IPS DF 4.7 (cell line): ENCODE results near the gene MXRA8.

Source experiments
- DNase-seq: peaks from one replicate; pipeline ENCODE4 v3.0.0-alpha.2; 2013; ENCODE audit warnings: low spot score; ENCODE audit errors: extremely low read depth

Gene MXRA8

DNA sequence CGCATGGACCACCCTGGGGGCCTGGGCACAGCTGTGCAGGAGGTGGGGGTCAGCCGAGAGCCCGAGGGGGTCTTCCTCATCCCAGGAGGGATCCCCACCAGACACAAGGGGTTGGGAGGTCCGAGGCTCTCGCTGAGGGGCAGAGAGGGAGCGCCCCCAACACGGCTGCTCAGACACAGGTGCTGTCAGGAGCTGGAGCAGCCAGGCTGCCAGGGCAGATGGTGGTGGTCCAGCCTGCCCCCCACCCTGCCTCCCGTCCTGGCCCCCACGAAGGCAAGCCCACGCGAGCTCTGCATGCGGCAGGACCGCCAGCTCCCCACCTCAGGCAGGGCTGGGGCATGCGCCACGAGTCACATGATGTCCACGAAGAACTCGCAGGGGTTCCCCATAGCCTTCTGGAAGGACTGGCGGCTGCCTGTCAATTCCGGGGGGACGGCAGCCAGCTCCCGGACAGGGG lies 22.5 kb downstream of the MXRA8 start:
- DNase-seq = no peak

DNA sequence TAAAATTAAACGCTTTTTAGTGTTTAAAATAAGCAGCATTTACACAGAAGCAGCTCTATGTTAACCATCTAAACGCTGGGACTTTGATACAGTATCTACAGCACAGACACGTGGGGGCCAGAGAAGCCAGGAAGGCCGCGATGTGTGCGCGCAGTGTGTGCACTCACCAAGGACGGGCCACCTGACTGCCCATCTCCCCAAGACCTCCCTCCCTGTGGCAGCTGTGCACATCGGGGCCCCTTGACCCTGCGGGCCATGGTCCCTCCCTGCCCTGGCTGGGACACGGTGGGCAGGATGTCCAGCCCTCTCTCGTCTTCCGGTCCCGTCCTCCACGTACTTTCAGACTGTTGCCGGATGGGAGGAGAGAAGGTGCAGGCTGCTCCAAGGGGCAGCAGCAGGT lies 23.1 kb downstream of the MXRA8 start:
- DNase-seq = no peak

DNA sequence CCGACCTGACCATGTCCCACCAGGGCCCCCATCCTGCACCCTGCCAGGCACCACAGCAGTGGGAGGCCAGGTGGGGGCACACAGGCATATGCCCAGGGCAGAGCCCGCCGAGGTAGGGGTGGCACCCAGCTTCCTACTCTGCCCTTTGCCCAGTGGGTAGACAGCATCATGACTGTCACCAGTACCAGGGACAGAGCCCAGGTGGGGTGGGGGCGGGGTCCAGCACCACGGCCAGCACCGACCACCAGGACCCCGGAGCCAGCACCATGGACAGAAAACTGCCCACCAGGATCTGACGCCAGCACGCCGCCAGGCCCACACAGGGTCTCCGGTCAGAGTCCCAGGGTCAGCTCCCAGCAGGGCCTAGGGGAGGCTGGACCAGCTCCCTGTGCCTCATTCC lies 23.5 kb downstream of the MXRA8 start:
- DNase-seq = no peak

DNA sequence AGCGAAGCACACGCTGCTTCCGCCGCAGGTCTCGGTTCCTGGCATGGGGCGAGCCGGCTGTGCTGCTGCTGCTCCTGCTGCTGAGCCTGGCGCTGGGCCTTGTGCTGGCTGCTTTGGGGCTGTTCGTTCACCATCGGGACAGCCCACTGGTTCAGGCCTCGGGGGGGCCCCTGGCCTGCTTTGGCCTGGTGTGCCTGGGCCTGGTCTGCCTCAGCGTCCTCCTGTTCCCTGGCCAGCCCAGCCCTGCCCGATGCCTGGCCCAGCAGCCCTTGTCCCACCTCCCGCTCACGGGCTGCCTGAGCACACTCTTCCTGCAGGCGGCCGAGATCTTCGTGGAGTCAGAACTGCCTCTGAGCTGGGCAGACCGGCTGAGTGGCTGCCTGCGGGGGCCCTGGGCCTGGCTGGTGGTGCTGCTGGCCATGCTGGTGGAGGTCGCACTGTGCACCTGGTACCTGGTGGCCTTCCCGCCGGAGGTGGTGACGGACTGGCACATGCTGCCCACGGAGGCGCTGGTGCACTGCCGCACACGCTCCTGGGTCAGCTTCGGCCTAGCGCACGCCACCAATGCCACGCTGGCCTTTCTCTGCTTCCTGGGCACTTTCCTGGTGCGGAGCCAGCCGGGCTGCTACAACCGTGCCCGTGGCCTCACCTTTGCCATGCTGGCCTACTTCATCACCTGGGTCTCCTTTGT lies 24.7 kb downstream of the MXRA8 start:
- DNase-seq = no peak

DNA sequence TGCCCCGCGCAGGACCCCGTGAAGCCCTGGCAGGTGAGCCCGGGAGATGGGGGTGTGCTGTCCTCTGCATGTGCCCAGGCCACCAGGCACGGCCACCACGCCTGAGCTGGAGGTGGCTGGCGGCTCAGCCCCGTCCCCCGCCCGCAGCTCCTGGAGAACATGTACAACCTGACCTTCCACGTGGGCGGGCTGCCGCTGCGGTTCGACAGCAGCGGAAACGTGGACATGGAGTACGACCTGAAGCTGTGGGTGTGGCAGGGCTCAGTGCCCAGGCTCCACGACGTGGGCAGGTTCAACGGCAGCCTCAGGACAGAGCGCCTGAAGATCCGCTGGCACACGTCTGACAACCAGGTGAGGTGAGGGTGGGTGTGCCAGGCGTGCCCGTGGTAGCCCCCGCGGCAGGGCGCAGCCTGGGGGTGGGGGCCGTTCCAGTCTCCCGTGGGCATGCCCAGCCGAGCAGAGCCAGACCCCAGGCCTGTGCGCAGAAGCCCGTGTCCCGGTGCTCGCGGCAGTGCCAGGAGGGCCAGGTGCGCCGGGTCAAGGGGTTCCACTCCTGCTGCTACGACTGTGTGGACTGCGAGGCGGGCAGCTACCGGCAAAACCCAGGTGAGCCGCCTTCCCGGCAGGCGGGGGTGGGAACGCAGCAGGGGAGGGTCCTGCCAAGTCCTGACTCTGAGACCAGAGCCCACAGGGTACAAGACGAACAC lies 25.4 kb downstream of the MXRA8 start:
- no peak for DNase-seq

DNA sequence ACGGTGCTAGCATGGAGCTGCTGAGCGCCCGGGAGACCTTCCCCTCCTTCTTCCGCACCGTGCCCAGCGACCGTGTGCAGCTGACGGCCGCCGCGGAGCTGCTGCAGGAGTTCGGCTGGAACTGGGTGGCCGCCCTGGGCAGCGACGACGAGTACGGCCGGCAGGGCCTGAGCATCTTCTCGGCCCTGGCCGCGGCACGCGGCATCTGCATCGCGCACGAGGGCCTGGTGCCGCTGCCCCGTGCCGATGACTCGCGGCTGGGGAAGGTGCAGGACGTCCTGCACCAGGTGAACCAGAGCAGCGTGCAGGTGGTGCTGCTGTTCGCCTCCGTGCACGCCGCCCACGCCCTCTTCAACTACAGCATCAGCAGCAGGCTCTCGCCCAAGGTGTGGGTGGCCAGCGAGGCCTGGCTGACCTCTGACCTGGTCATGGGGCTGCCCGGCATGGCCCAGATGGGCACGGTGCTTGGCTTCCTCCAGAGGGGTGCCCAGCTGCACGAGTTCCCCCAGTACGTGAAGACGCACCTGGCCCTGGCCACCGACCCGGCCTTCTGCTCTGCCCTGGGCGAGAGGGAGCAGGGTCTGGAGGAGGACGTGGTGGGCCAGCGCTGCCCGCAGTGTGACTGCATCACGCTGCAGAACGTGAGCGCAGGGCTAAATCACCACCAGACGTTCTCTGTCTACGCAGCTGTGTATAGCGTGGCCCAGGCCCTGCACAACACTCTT lies 26.2 kb downstream of the MXRA8 start:
- no peak for DNase-seq

DNA sequence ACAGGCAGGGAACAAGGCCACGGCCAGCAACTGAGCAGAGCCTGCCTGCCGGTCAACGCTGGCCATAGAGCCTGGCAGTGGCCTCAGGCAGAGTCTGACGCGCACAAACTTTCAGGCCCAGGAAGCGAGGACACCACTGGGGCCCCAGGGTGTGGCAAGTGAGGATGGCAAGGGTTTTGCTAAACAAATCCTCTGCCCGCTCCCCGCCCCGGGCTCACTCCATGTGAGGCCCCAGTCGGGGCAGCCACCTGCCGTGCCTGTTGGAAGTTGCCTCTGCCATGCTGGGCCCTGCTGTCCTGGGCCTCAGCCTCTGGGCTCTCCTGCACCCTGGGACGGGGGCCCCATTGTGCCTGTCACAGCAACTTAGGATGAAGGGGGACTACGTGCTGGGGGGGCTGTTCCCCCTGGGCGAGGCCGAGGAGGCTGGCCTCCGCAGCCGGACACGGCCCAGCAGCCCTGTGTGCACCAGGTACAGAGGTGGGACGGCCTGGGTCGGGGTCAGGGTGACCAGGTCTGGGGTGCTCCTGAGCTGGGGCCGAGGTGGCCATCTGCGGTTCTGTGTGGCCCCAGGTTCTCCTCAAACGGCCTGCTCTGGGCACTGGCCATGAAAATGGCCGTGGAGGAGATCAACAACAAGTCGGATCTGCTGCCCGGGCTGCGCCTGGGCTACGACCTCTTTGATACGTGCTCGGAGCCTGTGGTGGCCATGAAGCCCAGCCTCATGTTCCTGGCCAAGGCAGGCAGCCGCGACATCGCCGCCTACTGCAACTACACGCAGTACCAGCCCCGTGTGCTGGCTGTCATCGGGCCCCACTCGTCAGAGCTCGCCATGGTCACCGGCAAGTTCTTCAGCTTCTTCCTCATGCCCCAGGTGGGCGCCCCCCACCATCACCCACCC lies 27.0 kb downstream of the MXRA8 start, which contains the start of gene TAS1R3:
Gene TAS1R3 (plus strand): TSS at position 213 of the 898 bp plus-strand sequence. CDS start 66 bp downstream, at position 279.
- DNase-seq = no peak

DNA sequence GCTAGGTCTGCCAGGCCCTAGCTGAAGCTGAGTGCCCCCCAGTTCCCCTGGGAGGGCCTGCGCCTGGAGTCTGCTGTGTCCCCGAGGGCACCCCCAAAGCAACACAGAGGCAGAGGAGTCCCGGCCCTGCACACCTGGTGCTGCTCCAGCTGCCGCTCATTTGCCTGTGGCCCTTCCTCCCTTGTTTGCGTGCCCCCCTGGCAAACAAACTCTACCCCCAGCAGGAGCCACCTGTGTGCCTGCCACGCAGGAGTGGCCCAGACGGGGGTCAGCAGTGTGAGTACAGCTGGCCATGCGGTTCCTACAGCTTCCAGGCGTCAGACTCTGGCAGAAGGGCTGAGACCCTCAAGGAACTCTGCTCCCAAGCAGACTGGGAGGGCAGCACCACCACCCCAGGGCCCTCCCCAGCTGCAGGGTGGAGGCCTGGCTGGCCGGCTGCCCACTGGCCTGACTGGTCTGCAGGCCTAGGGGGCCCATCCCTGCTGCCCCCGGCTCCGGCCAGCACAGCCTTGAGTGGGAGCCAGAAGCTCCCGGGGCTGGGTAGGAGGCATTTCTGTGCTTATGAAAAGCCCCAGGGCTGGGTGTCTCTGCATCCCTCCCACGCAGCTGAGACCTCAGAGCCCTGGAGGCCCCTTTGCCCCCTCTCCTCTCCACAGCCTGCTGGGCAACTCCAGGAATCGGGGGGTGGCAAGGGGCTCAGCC lies 27.8 kb downstream of the MXRA8 start:
- no peak for DNase-seq

DNA sequence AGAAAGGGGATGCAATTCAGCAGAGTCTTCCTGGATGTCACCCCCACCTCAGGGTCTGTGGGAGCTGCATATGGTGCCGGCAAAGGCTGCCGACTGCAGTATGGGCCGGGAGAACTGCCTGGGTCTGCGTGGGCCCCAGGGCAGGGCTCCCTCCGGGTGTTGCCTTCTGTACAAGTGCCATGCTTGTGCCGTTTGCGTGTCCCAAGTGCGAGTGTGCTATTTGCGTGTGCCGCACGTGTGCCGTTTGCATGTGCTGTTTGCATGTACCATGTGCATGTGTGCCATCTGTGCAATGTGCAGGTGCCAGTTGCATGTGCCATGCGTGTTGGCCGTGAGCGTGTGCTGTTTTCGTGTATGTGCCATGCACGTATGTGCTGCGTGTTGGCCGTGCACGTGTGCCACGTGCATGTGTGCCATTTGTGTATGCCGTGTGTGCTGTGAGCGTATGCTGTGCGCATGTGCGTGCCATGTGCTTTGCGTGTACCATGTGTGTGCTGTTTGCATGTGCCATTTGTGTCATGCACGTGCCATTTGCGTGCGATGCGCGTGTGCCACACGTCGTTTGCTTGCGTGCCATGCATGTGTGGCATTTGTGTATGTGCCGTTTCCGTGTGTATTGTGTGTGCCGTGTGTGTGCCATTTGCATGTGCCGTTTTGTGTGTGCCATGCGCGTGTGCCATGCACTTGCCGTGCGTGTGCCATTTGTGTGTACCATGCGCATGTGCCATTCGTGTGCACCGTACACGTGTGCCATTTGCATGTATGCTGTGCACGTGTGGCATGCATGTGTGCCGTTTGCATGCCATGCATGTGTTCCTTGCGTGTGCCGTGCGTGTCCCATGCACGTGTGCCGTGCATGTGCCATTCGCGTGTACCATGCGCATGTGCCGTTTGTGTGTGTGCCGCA lies 28.8 kb downstream of the MXRA8 start:
- no peak for DNase-seq

DNA sequence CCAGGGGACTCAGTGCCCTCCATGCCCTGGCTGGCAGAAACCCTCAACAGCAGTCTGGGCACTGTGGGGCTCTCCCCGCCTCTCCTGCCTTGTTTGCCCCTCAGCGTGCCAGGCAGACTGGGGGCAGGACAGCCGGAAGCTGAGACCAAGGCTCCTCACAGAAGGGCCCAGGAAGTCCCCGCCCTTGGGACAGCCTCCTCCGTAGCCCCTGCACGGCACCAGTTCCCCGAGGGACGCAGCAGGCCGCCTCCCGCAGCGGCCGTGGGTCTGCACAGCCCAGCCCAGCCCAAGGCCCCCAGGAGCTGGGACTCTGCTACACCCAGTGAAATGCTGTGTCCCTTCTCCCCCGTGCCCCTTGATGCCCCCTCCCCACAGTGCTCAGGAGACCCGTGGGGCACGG lies 30.1 kb downstream of the MXRA8 start:
- no peak for DNase-seq

DNA sequence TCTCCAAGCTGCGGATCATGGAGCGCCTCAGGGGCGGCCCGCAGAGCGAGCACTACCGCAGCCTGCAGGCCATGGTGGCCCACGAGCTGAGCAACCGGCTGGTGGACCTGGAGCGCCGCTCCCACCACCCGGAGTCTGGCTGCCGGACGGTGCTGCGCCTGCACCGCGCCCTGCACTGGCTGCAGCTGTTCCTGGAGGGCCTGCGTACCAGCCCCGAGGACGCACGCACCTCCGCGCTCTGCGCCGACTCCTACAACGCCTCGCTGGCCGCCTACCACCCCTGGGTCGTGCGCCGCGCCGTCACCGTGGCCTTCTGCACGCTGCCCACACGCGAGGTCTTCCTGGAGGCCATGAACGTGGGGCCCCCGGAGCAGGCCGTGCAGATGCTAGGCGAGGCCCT lies 31.1 kb downstream of the MXRA8 start:
- no peak for DNase-seq

DNA sequence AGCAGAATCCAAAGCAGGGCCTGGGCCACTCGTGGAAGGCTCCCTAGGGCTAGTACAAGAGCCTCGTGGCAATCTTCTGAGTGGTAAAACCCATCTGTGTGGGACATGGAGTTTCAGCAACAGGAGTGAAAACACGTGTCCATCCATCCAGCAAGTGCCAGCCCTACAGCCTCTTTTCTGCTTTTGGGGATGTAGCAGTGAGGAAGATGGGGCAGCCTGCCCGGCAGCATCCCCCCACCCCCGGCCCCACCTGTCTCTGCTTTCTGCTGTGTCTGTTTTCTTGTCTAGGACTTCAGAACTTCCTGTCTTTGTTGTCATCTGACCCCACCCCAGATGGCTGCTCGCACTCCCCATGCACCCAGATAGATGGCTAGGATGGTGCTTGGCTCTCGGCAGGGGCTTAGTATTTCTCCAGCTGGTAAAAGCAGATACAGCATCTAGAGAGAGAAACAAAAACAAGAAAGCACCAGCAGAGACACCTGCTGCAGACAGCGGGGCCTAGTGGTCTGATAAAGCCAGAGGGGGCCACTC lies 32.2 kb downstream of the MXRA8 start:
- DNase-seq = no peak

DNA sequence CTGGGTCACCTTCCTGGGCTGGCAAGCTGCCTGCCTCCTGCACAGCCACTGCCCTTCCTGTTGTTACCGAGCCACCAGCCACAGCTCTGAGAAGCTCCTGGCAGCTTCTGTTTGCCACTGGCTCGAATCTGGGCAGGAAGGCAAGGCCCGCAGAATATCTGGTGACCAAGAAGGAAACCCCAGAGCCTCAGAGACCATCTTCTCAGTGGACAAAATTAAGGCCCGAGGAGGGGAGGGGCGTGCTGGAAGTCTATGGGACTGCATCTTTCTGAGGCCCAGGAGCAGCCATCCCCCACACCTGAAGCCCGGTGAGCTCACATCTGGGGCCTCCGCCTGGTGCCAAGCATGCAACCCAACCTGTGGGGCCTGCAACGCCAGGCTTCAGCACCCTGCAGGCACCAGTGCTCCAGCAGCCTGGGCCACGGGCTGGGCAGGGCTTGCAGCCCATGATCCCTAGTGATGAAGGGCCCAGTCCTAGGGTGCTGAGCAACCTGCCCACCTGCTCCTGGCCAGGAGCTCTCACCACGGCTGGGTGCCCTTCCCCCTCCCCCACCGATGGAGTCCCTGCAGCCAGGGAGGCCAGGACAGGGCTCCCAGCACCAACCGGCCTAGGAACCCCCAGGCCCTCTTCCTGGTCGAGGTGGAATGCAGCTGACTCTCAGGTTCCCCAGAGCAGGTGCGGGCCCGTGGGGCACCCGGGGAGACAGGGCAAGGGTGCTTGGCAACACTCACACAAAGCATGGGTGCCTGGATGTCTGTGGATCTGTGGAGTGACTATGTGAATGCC lies 32.9 kb downstream of the MXRA8 start:
- no peak for DNase-seq

DNA sequence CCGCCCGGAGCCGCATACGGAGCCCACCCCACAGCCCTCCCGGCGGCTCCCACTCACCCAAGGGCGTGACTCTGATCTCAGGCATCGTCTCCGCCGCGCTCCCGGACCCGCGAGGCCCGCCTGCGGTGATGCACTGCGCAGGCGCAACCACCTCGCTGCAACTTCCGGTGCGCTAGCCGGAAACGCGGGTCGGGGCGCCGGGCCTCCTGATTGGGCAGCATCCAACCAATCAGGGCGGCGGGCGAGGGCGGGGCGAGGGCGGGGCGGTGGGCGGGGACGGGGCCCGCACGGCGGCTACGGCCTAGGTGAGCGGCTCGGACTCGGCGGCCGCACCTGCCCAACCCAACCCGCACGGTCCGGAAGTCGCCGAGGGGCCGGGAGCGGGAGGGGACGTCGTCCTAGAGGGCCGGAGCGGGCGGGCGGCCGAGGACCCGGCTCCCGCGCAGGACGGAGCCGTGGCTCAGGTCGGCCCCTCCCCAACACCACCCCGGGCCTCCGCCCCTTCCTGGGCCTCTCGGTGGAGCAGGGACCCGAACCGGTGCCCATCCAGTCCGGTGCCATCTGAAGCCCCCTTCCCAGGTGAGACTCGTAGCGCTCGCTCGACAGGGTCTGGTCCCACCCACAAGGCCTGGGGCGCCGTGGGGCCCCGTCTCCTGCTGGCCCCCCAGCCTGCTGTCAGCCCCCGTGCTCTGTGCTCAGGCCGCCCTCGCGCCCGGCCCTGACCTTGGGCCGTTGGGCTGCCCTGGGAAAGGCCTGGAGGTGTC lies 33.6 kb downstream of the MXRA8 start, which contains the start of the genes CPTP and INTS11:
Gene CPTP (plus strand): TSS at position 279 of the 764 bp plus-strand sequence. CDS start 2,109 bp downstream, outside the sequence.
Gene INTS11 (minus strand): TSS at position 137 of the 764 bp plus-strand sequence. CDS start 52 bp downstream, at position 85.
- no peak for DNase-seq

DNA sequence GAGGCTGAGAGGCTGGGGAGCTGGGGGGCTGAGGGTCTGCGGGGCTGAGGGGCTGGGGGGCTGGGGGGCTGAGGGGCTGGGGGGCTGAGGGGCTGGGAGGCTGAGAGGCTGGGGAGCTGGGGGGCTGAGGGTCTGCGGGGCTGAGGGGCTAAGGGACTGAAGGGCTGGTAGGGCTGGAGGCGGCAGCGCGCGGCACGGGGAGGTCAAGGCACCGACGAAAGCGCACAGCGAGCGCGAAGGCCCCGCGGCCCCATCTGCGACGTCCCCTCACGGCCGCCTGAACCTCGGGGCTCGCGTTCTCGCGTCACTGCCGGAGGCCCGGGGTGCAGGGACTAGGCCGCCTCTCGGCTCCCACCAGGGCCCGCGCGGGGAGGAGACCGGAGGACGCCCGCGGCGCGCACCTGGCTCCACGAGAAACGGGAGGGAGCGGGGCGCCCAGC lies 34.3 kb downstream of the MXRA8 start:
- DNase-seq = no peak

DNA sequence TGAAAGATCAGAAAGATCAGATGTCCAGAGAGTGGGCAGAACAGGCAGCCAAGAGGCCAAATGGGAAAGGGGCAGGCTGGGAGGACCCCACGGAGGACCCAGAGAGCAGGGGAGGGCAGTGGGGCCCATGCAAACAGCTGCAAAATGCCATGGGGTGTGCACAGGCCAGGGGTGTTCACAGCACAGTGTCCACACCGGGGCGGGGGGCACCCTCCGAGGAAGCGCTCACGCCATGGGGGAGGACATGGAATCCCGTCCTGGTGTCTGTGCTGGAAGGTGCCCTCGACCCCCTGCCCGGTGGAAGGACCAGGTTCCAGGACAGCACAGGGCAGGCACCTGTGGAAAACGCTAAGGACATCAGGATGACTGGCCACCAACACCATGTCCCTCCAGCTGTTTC lies 35.4 kb downstream of the MXRA8 start:
- DNase-seq = no peak

DNA sequence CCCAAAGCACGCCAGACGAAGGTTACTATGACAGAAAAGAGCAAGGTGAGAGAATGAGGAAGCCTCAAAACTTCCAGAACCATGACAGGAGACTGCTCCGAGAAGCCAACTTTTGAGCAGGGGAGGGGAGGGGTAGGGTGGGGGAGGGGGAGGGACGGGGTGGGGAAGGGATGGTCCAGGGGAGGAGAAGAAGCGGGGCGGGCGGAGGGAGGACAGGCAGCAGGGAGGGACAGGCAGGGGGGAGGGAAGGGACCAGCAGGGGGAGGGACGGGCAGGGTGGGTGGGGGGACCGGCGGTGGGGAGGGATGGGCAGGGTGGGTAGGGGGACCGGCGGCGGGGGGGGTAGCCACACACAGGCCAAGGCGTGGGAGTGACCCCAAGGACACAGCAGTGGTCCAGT lies 35.9 kb downstream of the MXRA8 start:
- DNase-seq = no peak
